ENCODE results near the gene NPRL2.
"Not testable (repeated sequence)": the region's sequence is repeated elsewhere in the genome, so short reads cannot be mapped to it uniquely, and the experiment has no call there.

Gene NPRL2

GRCh38 chr3:50314342-50314741, 36.2 kb downstream of the NPRL2 start:
- Histone ChIP-seq H4K20me1 (ENCODE audit: low read depth, low read length) (no peaks in the 10 kb centered on the region), H3K9me3 (ENCODE audit: insufficient read depth, low read length) (peaks cover 6% of the 10 kb centered on the region; the same call in 1 of the 2 replicates), H3K4me2 (ENCODE audit: low read depth, low read length, poor library complexity, severe bottlenecking) (no peak overlapping the region), H3K9me2 (replicated peaks; ENCODE audit: insufficient read depth, low read length) (no peaks in the 10 kb centered on the region), H2AFZ (ENCODE audit: low read depth, low read length, severe bottlenecking) (no peak overlapping the region), H3K9ac (ENCODE audit: low read length) (no peak overlapping the region), H3K79me2 (ENCODE audit: insufficient read depth, low read length) (no peaks in the 10 kb centered on the region), H3F3A (ENCODE audit: insufficient read depth) (peaks cover 6% of the 10 kb centered on the region; the same call in 1 of the 2 replicates), H3K27ac (ENCODE audit: low read depth, low read length) (no peak overlapping the region), H3K36me3 (ENCODE audit: low read length) (no peaks in the 10 kb centered on the region), H3K27me3 (ENCODE audit: low read length) (no peaks in the 10 kb centered on the region), H3K4me3 (ENCODE audit: insufficient read depth, low read length, poor library complexity, severe bottlenecking) (no peak overlapping the region)
- TF ChIP-seq EZH2phosphoT487 (conservative IDR thresholded peaks at IDR 0.05; ENCODE audit: low read length) (no peak), CTCF (IDR thresholded peaks at IDR 0.05; ENCODE audit: insufficient read depth, low read length, poor library complexity, severe bottlenecking) (no peak)

- H3K9ac ChIP-seq (ENCODE audit: low read length); H3K27ac ChIP-seq (ENCODE audit: low read depth, low read length); H4K20me1 ChIP-seq (ENCODE audit: low read depth, low read length); H3K9me3 ChIP-seq (ENCODE audit: insufficient read depth, low read length); H3K79me2 ChIP-seq (ENCODE audit: insufficient read depth, low read length); H3K36me3 ChIP-seq (ENCODE audit: low read length); H3F3A ChIP-seq (ENCODE audit: insufficient read depth); H3K4me2 ChIP-seq (ENCODE audit: low read depth, low read length, poor library complexity, severe bottlenecking); H2AFZ ChIP-seq (ENCODE audit: low read depth, low read length, severe bottlenecking); H3K9me2 ChIP-seq (replicated peaks; ENCODE audit: insufficient read depth, low read length); H3K27me3 ChIP-seq (ENCODE audit: low read length); H3K4me3 ChIP-seq (ENCODE audit: insufficient read depth, low read length, poor library complexity, severe bottlenecking): not testable (repeated sequence)
Measured at GRCh38 chr3:50312041-50312440, 38.5 kb downstream of the NPRL2 start.

- peaks cover 2% of the 10 kb centered on the region; the same call in 1 of the 2 replicates for H3K9me3 ChIP-seq (ENCODE audit: insufficient read depth, low read length)
- H3K9ac ChIP-seq (ENCODE audit: low read length) = no peak overlapping the region
- no peaks in the 10 kb centered on the region for H3K9me2 ChIP-seq (replicated peaks; ENCODE audit: insufficient read depth, low read length)
- H2AFZ ChIP-seq (ENCODE audit: low read depth, low read length, severe bottlenecking) = no peak overlapping the region
- no peak overlapping the region for H3K4me2 ChIP-seq (ENCODE audit: low read depth, low read length, poor library complexity, severe bottlenecking)
- no peaks in the 10 kb centered on the region for H3F3A ChIP-seq (ENCODE audit: insufficient read depth)
- no peak for TF ChIP-seq EZH2phosphoT487 (conservative IDR thresholded peaks at IDR 0.05; ENCODE audit: low read length)
- TF ChIP-seq CTCF (IDR thresholded peaks at IDR 0.05; ENCODE audit: insufficient read depth, low read length, poor library complexity, severe bottlenecking) = no peak
- H3K36me3 ChIP-seq (ENCODE audit: low read length) = no peaks in the 10 kb centered on the region
- no peaks in the 10 kb centered on the region for H3K27me3 ChIP-seq (ENCODE audit: low read length)
- no peaks in the 10 kb centered on the region for H4K20me1 ChIP-seq (ENCODE audit: low read depth, low read length)
- no peak overlapping the region for H3K27ac ChIP-seq (ENCODE audit: low read depth, low read length)
- no peak overlapping the region for H3K4me3 ChIP-seq (ENCODE audit: insufficient read depth, low read length, poor library complexity, severe bottlenecking)
- H3K79me2 ChIP-seq (ENCODE audit: insufficient read depth, low read length) = no peaks in the 10 kb centered on the region
Measured at GRCh38 chr3:50304601-50305000, 46.0 kb downstream of the NPRL2 start.

GRCh38 chr3:50303013-50303815, 47.4 kb downstream of the NPRL2 start, which contains the start of gene HYAL1:
TSS of gene HYAL1 (minus strand) at chr3:50303574. CDS start at chr3:50302956, 618 bp downstream.
- H3K27ac ChIP-seq (ENCODE audit: low read depth, low read length) = no peak within 1 kb of the TSS
- no peak within 1 kb of the TSS for H2AFZ ChIP-seq (ENCODE audit: low read depth, low read length, severe bottlenecking)
- TF ChIP-seq CTCF (IDR thresholded peaks at IDR 0.05; ENCODE audit: insufficient read depth, low read length, poor library complexity, severe bottlenecking) (no peak), EZH2phosphoT487 (conservative IDR thresholded peaks at IDR 0.05; ENCODE audit: low read length) (no peak)
- no peaks in the 10 kb centered on the region for H3K79me2 ChIP-seq (ENCODE audit: insufficient read depth, low read length)
- no peak within 1 kb of the TSS for H3K9ac ChIP-seq (ENCODE audit: low read length)
- no peaks in the 10 kb centered on the region for H3K27me3 ChIP-seq (ENCODE audit: low read length)
- no peak within 1 kb of the TSS for H3K4me3 ChIP-seq (ENCODE audit: insufficient read depth, low read length, poor library complexity, severe bottlenecking)
- H3K36me3 ChIP-seq (ENCODE audit: low read length) = no peaks in the 10 kb centered on the region
- no peaks in the 10 kb centered on the region for H3K9me3 ChIP-seq (ENCODE audit: insufficient read depth, low read length)
- H4K20me1 ChIP-seq (ENCODE audit: low read depth, low read length) = no peaks in the 10 kb centered on the region
- H3K9me2 ChIP-seq (replicated peaks; ENCODE audit: insufficient read depth, low read length) = no peaks in the 10 kb centered on the region
- H3F3A ChIP-seq (ENCODE audit: insufficient read depth) = no peaks in the 10 kb centered on the region
- no peak within 1 kb of the TSS for H3K4me2 ChIP-seq (ENCODE audit: low read depth, low read length, poor library complexity, severe bottlenecking)

All from SU-DHL-6 (cell line).